Measurements from ENCODE around the gene IQCB1.
A peak's percentile ranks its signal among the peaks of the same experiment; 100 is the strongest.
"Not testable (repeated sequence)": the region's sequence is repeated elsewhere in the genome, so short reads cannot be mapped to it uniquely, and the experiment has no call there.

The IQCB1 gene

GRCh38 chr3:121752261-121752660 is 82.6 kb downstream of the IQCB1 start:
- Histone ChIP-seq H3K27me3 (no peaks in the 10 kb centered on the region), H4K20me1 (peaks cover 15% of the 10 kb centered on the region), H3K4me1 (peaks cover 32% of the 10 kb centered on the region), H3K27ac (no peak overlapping the region), H3K9me3 (no peaks in the 10 kb centered on the region), H3K4me3 (no peak overlapping the region), H3K9ac (no peak overlapping the region), H3K4me2 (no peak overlapping the region), H3K36me3 (no peaks in the 10 kb centered on the region)
- TF ChIP-seq Cebpa-rat (IDR thresholded peaks at IDR 0.05) = no peak

- Histone ChIP-seq H3K4me1 (peaks cover 24% of the 10 kb centered on the region), H3K9me3 (no peaks in the 10 kb centered on the region), H3K4me2 (peak overlapping the region; percentile 95), H4K20me1 (peaks cover 15% of the 10 kb centered on the region), H3K27me3 (no peaks in the 10 kb centered on the region), H3K27ac (peak overlapping the region; percentile 47; the same call in 1 of the 2 replicates), H3K4me3 (peak overlapping the region; percentile 92), H3K36me3 (no peaks in the 10 kb centered on the region), H3K9ac (0 out of 2 replicates have a peak overlapping the region, but pooled peaks have one; percentile 44)
- TF ChIP-seq Cebpa-rat (IDR thresholded peaks at IDR 0.05) = no peak
Observed at GRCh38 chr3:121750087-121750415, 84.8 kb downstream of the IQCB1 start.

GRCh38 chr3:121749276-121750086 is 85.4 kb downstream of the IQCB1 start, which contains the start of gene GOLGB1:
Gene GOLGB1 (minus strand): TSS chr3:121749741. CDS start chr3:121730971, 18,770 bp downstream.
- Histone ChIP-seq H3K4me3 (peak within 1 kb of the TSS; percentile 92), H3K4me1 (peaks cover 24% of the 10 kb centered on the region), H3K36me3 (no peaks in the 10 kb centered on the region), H3K27ac (peak within 1 kb of the TSS; percentile 81), H4K20me1 (peaks cover 15% of the 10 kb centered on the region), H3K27me3 (no peaks in the 10 kb centered on the region), H3K4me2 (peak within 1 kb of the TSS; percentile 95), H3K9me3 (no peaks in the 10 kb centered on the region), H3K9ac (peak within 1 kb of the TSS; percentile 84)
- no peak for TF ChIP-seq Cebpa-rat (IDR thresholded peaks at IDR 0.05)

- Histone ChIP-seq H3K4me2 (peak overlapping the region; percentile 95), H3K4me3 (peak overlapping the region; percentile 92), H3K9ac (peak overlapping the region; percentile 84), H3K27me3 (no peaks in the 10 kb centered on the region), H4K20me1 (peaks cover 15% of the 10 kb centered on the region), H3K36me3 (no peaks in the 10 kb centered on the region), H3K9me3 (no peaks in the 10 kb centered on the region), H3K27ac (peak overlapping the region; percentile 81), H3K4me1 (peaks cover 24% of the 10 kb centered on the region)
- no peak for TF ChIP-seq Cebpa-rat (IDR thresholded peaks at IDR 0.05)
Observed at GRCh38 chr3:121748680-121749275, 86.1 kb downstream of the IQCB1 start.

- peaks cover 24% of the 10 kb centered on the region for H3K4me1 ChIP-seq
- peaks cover 4% of the 10 kb centered on the region; the same call in 1 of the 2 replicates for H3K9me3 ChIP-seq
- H3K4me2 ChIP-seq = peak overlapping the region; percentile 95
- 0 out of 2 replicates have a peak, but pooled peaks cover 4% of the 10 kb centered on the region for H3K36me3 ChIP-seq
- peaks cover 15% of the 10 kb centered on the region for H4K20me1 ChIP-seq
- no peaks in the 10 kb centered on the region for H3K27me3 ChIP-seq
- no peak overlapping the region for H3K9ac ChIP-seq
- H3K4me3 ChIP-seq = peak overlapping the region; percentile 92
- no peak overlapping the region for H3K27ac ChIP-seq
- no peak for TF ChIP-seq Cebpa-rat (IDR thresholded peaks at IDR 0.05)
Observed at GRCh38 chr3:121747976-121748375, 86.9 kb downstream of the IQCB1 start.

GRCh38 chr3:121743106-121743505 is 91.8 kb downstream of the IQCB1 start:
- not testable (repeated sequence) for H3K9ac ChIP-seq, H3K4me2 ChIP-seq, H3K4me3 ChIP-seq, H3K27ac ChIP-seq, H3K27me3 ChIP-seq, H3K36me3 ChIP-seq, H4K20me1 ChIP-seq
- H3K4me1 ChIP-seq = peaks cover 12% of the 10 kb centered on the region
- H3K9me3 ChIP-seq = peaks cover 18% of the 10 kb centered on the region

GRCh38 chr3:121740896-121741295 is 94.0 kb downstream of the IQCB1 start:
- Histone ChIP-seq H3K27me3 (no peaks in the 10 kb centered on the region), H3K36me3 (0 out of 2 replicates have a peak, but pooled peaks cover 8% of the 10 kb centered on the region), H3K27ac (no peak overlapping the region), H3K9ac (no peak overlapping the region), H3K4me1 (peaks cover 10% of the 10 kb centered on the region; the same call in 1 of the 2 replicates), H3K4me3 (no peak overlapping the region), H3K9me3 (peaks cover 18% of the 10 kb centered on the region), H3K4me2 (no peak overlapping the region), H4K20me1 (0 out of 2 replicates have a peak, but pooled peaks cover 4% of the 10 kb centered on the region)
- TF ChIP-seq Cebpa-rat (IDR thresholded peaks at IDR 0.05) = no peak

- no peak overlapping the region for H3K27ac ChIP-seq
- H3K4me1 ChIP-seq = peaks cover 10% of the 10 kb centered on the region; the same call in 1 of the 2 replicates
- no peak overlapping the region for H3K4me2 ChIP-seq
- 0 out of 2 replicates have a peak, but pooled peaks cover 4% of the 10 kb centered on the region for H4K20me1 ChIP-seq
- no peak overlapping the region for H3K9ac ChIP-seq
- no peak for TF ChIP-seq Cebpa-rat (IDR thresholded peaks at IDR 0.05)
- peaks cover 18% of the 10 kb centered on the region for H3K9me3 ChIP-seq
- 0 out of 2 replicates have a peak, but pooled peaks cover 8% of the 10 kb centered on the region for H3K36me3 ChIP-seq
- no peaks in the 10 kb centered on the region for H3K27me3 ChIP-seq
- H3K4me3 ChIP-seq = no peak overlapping the region
Observed at GRCh38 chr3:121739902-121740301, 95.0 kb downstream of the IQCB1 start.

GRCh38 chr3:121737644-121738043 is 97.2 kb downstream of the IQCB1 start:
- Histone ChIP-seq H3K4me2 (0 out of 2 replicates have a peak overlapping the region, but pooled peaks have one; percentile 2), H3K9me3 (peaks cover 10% of the 10 kb centered on the region), H3K36me3 (0 out of 2 replicates have a peak, but pooled peaks cover 4% of the 10 kb centered on the region), H3K9ac (no peak overlapping the region), H3K27ac (no peak overlapping the region), H3K4me3 (no peak overlapping the region), H3K4me1 (peaks cover 10% of the 10 kb centered on the region; the same call in 1 of the 2 replicates), H3K27me3 (no peaks in the 10 kb centered on the region), H4K20me1 (0 out of 2 replicates have a peak, but pooled peaks cover 4% of the 10 kb centered on the region)
- no peak for TF ChIP-seq Cebpa-rat (IDR thresholded peaks at IDR 0.05)

- Histone ChIP-seq H3K4me3 (no peak overlapping the region), H3K9ac (no peak overlapping the region), H3K27ac (no peak overlapping the region), H3K36me3 (0 out of 2 replicates have a peak, but pooled peaks cover 4% of the 10 kb centered on the region), H4K20me1 (0 out of 2 replicates have a peak, but pooled peaks cover 4% of the 10 kb centered on the region), H3K4me2 (no peak overlapping the region), H3K27me3 (no peaks in the 10 kb centered on the region), H3K4me1 (peaks cover 10% of the 10 kb centered on the region; the same call in 1 of the 2 replicates), H3K9me3 (no peaks in the 10 kb centered on the region)
- no peak for TF ChIP-seq Cebpa-rat (IDR thresholded peaks at IDR 0.05)
Observed at GRCh38 chr3:121736112-121736511, 98.7 kb downstream of the IQCB1 start.
